HCT116 (cell line): ENCODE measurements around the gene SDCCAG8. TPM values are rescaled to one million over a fixed set of nuclear protein-coding genes. Genes with fewer than 3 reads are reported as not detected.

Experiments used
- ATAC-seq: fragments of 200-7000 bp; cut with Tn5 transposase; 2 replicates; pipeline ENCODE4 v1.9.1; 2020; ENCODE audit warnings: mild to moderate bottlenecking, moderate library complexity
- BruUV-seq: library from RNA; stranded (reverse); fragments of 400-500 nt; replicated peaks from 2 replicates; lab custom pipeline; 2021; lab: Mats Ljungman, UMichigan
- CTCF ChIA-PET: fragments of 300-600 bp; sonication (Branson Sonifier 250); formaldehyde crosslinking; loops from one replicate; lab custom pipeline; 2021; ENCODE audit warnings: antibody characterized with exemption; lab: Charles Lee
- POLR2A ChIA-PET: fragments of 300-600, 350-600 bp; sonication (Branson Sonifier 250); formaldehyde crosslinking; loops from one replicate; lab custom pipeline; 2021; ENCODE audit warnings: antibody characterized with exemption; lab: Charles Lee
- RAD21 ChIA-PET, 2 experiments: fragments of 300-600 bp; sonication (Branson Sonifier 250); formaldehyde crosslinking; loops; one replicate each; lab custom pipeline; 2023; ENCODE audit warnings: low total read pairs in 2 of 2; ENCODE audit not compliant: uncharacterized antibody in 2 of 2, unreplicated experiment in 2 of 2, low non-redundant PET in 1 of 2; lab: Charles Lee
- DNase-seq: peaks from one replicate; pipeline ENCODE4 v3.0.0-alpha.2; 2010; ENCODE audit warnings: low read depth, low spot score
- H2AFZ ChIP-seq: fragments of 200-600 bp; shearing (Covaris generic), sonication (generic); 2 replicates; pipeline ENCODE4 v1.6.1; 2017; ENCODE audit warnings: low read depth, mixed run types, mixed read lengths, antibody characterized with exemption, low read length; ENCODE audit not compliant: poor library complexity, severe bottlenecking
- H3K27ac ChIP-seq: 2 replicates; pipeline ENCODE4 v1.5.1; 2012; ENCODE audit warnings: low read depth, low read length
- H3K27me3 ChIP-seq: fragments of 200-600 bp; sonication (generic); 2 replicates; pipeline ENCODE4 v1.6.1; 2016; ENCODE audit warnings: mixed run types, low read length, mixed read lengths; ENCODE audit not compliant: insufficient read depth
- H3K36me3 ChIP-seq, 2 experiments: fragments of 200-500 bp in 1 of 2; fragments of 200-600 bp in 1 of 2; sonication (Bioruptor generic) in 1 of 2; sonication (generic) in 1 of 2; 2 replicates each; pipeline versions ENCODE4 v1.5.1 to v1.6.1; 2014 to 2016; ENCODE audit warnings: low read length in 2 of 2, inconsistent platforms in 1 of 2, mixed read lengths in 1 of 2, mixed run types in 1 of 2; ENCODE audit not compliant: insufficient read depth in 2 of 2, control insufficient read depth in 1 of 2
- H3K4me1 ChIP-seq, 2 experiments: fragments of 200-600 bp in 1 of 2; sonication (generic) in 1 of 2; 2 replicates each; pipeline versions ENCODE4 v1.5.1 to v1.6.1; 2012 to 2017; ENCODE audit warnings: low read length in 2 of 2, inconsistent platforms in 1 of 2, mild to moderate bottlenecking in 1 of 2, mixed read lengths in 1 of 2, mixed run types in 1 of 2, moderate library complexity in 1 of 2; ENCODE audit not compliant: insufficient read depth in 2 of 2, control insufficient read depth in 1 of 2
- H3K4me2 ChIP-seq: fragments of 200-600 bp; sonication (generic); 2 replicates; pipeline ENCODE4 v1.6.1; 2017; ENCODE audit warnings: mixed run types, low read length, mixed read lengths
- H3K4me3 ChIP-seq, 2 experiments: fragments of 200-600 bp in 1 of 2; sonication (generic) in 1 of 2; replicated peaks in 1 of 2; 2 replicates each; pipeline ENCODE4 v1.5.1; 2011 to 2016; ENCODE audit warnings: low read length in 2 of 2, control low read depth in 1 of 2, low read depth in 1 of 2, mild to moderate bottlenecking in 1 of 2, mixed read lengths in 1 of 2, mixed run types in 1 of 2
- H3K79me2 ChIP-seq: fragments of 200-600 bp; sonication (generic); 2 replicates; pipeline ENCODE4 v1.6.1; 2017; ENCODE audit warnings: mild to moderate bottlenecking, mixed run types, low read length, moderate library complexity, mixed read lengths; ENCODE audit not compliant: insufficient read depth
- H3K9ac ChIP-seq: fragments of 200-600 bp; sonication (generic); 2 replicates; pipeline ENCODE4 v1.6.1; 2016; ENCODE audit warnings: low read length, mixed read lengths
- H3K9me2 ChIP-seq: fragments of 200-600 bp; sonication (generic), shearing (Covaris generic); 2 replicates; pipeline ENCODE4 v1.6.1; 2017; ENCODE audit warnings: mixed run types, mild to moderate bottlenecking, moderate library complexity; ENCODE audit not compliant: insufficient read depth
- H3K9me3 ChIP-seq, 2 experiments: fragments of 200-500 bp in 1 of 2; fragments of 200-600 bp in 1 of 2; sonication (Bioruptor generic) in 1 of 2; sonication (generic) in 1 of 2; 2 replicates each; pipeline ENCODE4 v1.6.1; 2014 to 2017; ENCODE audit warnings: low read length in 2 of 2, mixed read lengths in 2 of 2, inconsistent platforms in 1 of 2, low read depth in 1 of 2, mild to moderate bottlenecking in 1 of 2, mixed run types in 1 of 2, moderate library complexity in 1 of 2; ENCODE audit not compliant: control insufficient read depth in 1 of 2, insufficient read depth in 1 of 2
- H4K20me1 ChIP-seq: fragments of 200-600 bp; sonication (generic), shearing (Covaris generic); 2 replicates; pipeline ENCODE4 v1.6.1; 2017; ENCODE audit warnings: mixed run types, mild to moderate bottlenecking, moderate library complexity; ENCODE audit not compliant: insufficient read depth
- ATF3 ChIP-seq: IDR thresholded peaks from 2 replicates; pipeline ENCODE4 v1.6.1; 2012
- CBX3 ChIP-seq: IDR thresholded peaks from 2 replicates; pipeline ENCODE4 v1.6.1; 2012; ENCODE audit warnings: low read depth
- CEBPB ChIP-seq: IDR thresholded peaks from 2 replicates; pipeline ENCODE4 v1.6.1; 2012; ENCODE audit warnings: low read depth
- CTCF ChIP-seq, 3 experiments: fragments of 200-600 bp in 1 of 3; sonication (generic) in 1 of 3; IDR thresholded peaks in 2 of 3; conservative IDR thresholded peaks in 1 of 3; 2 replicates each; pipeline ENCODE4 v1.5.1; 2012 to 2017; ENCODE audit warnings: low read depth in 2 of 3, low read length in 2 of 3, antibody characterized with exemption in 1 of 3, borderline replicate concordance in 1 of 3, control low read depth in 1 of 3, mild to moderate bottlenecking in 1 of 3, mixed read lengths in 1 of 3, mixed run types in 1 of 3, moderate library complexity in 1 of 3; ENCODE audit not compliant: insufficient read depth in 1 of 3
- EGR1 ChIP-seq: IDR thresholded peaks from 2 replicates; pipeline ENCODE4 v1.6.1; 2012; ENCODE audit warnings: low read depth
- ELF1 ChIP-seq: IDR thresholded peaks from 2 replicates; pipeline ENCODE4 v1.6.1; 2012; ENCODE audit warnings: low read depth, borderline replicate concordance
- EZH2 ChIP-seq: fragments of 200-600 bp; sonication (generic); IDR thresholded peaks from 2 replicates; pipeline ENCODE4 v1.6.1; 2017; ENCODE audit warnings: antibody characterized with exemption, mixed run types
- EZH2phosphoT487 ChIP-seq: fragments of 200-600 bp; IDR thresholded peaks from 2 replicates; pipeline ENCODE4 v1.6.1; 2018; ENCODE audit warnings: antibody characterized with exemption, borderline replicate concordance
- FOSL1 ChIP-seq: IDR thresholded peaks from 2 replicates; pipeline ENCODE4 v1.6.1; 2012; ENCODE audit warnings: low read depth
- JUND ChIP-seq: IDR thresholded peaks from 2 replicates; pipeline ENCODE4 v1.6.1; 2012
- MAX ChIP-seq: IDR thresholded peaks from 2 replicates; pipeline ENCODE4 v1.6.1; 2012
- POLR2A ChIP-seq: IDR thresholded peaks from 2 replicates; pipeline ENCODE4 v1.7.0; 2011; ENCODE audit warnings: borderline replicate concordance; ENCODE audit not compliant: insufficient read depth, insufficient read length; ENCODE audit errors: extremely low read depth
- POLR2AphosphoS5 ChIP-seq: IDR thresholded peaks from 2 replicates; pipeline ENCODE4 v1.6.1; 2011; ENCODE audit warnings: mild to moderate bottlenecking, low read depth, low read length, moderate library complexity
- REST ChIP-seq: IDR thresholded peaks from 2 replicates; pipeline ENCODE4 v1.6.1; 2012; ENCODE audit warnings: low read depth
- SIN3A ChIP-seq: IDR thresholded peaks from 2 replicates; pipeline ENCODE4 v1.6.1; 2012; ENCODE audit warnings: low read depth
- SP1 ChIP-seq: IDR thresholded peaks from 2 replicates; pipeline ENCODE4 v1.6.1; 2012; ENCODE audit warnings: low read depth
- SRF ChIP-seq: IDR thresholded peaks from 2 replicates; pipeline ENCODE4 v1.6.1; 2012; ENCODE audit warnings: low read depth
- YY1 ChIP-seq: IDR thresholded peaks from 2 replicates; pipeline ENCODE4 v1.6.1; 2011; ENCODE audit warnings: low read length, low read depth, moderate library complexity, mild to moderate bottlenecking; ENCODE audit not compliant: insufficient replicate concordance; ENCODE audit errors: extremely low read depth
- ZNF274 ChIP-seq: fragments of 200-500 bp; sonication (Bioruptor generic); IDR thresholded peaks from 2 replicates; pipeline ENCODE4 v1.6.1; 2014; ENCODE audit warnings: mild to moderate bottlenecking, low read depth, low read length, inconsistent platforms
- intact Hi-C: fragments of 100-400 bp; cut with micrococcal nuclease; formaldehyde crosslinking; loops from 2 replicates; pipeline ENCODE4 v1.10.0; 2022
- total RNA-seq: library from RNA; stranded (reverse); gene quantifications from one replicate; pipeline ENCODE4 v1.2.1, GENCODE V29; 2021; ENCODE audit not compliant: unreplicated experiment

Gene SDCCAG8
- total RNA-seq, 1 experiment from 2014 or later: 38.2 TPM

GRCh38 chr1:243496187-243496646 lies 240.4 kb downstream of the SDCCAG8 start:
- no peak overlapping the region for H3K4me2 ChIP-seq
- H3K4me3 ChIP-seq: no peak overlapping the region
- no peaks in the 10 kb centered on the region; a peak in 1 of 4 replicates for H3K36me3 ChIP-seq
- no peaks in the 10 kb centered on the region for H3K9me3 ChIP-seq
- DNase-seq (no peak), ATAC-seq (no peak)
- intact Hi-C loops: no loop called here
- H2AFZ ChIP-seq: no peak overlapping the region
- BruUV-seq: no TSS peak
- TF ChIP-seq REST (no peak), SRF (no peak), POLR2AphosphoS5 (no peak), POLR2A (no peak), ATF3 (no peak), CBX3 (no peak), SP1 (no peak), FOSL1 (no peak), CEBPB (no peak), YY1 (no peak), CTCF (IDR thresholded peaks at IDR 0.05 in 2 of 3, conservative IDR thresholded peaks at IDR 0.05 in 1 of 3; ENCODE audit: borderline replicate concordance in 1 of 3, insufficient read depth in 1 of 3, low read depth in 2 of 3, low read length in 2 of 3) (no peak), EGR1 (no peak), ZNF274 (no peak), EZH2 (no peak), ELF1 (no peak), MAX (no peak), SIN3A (no peak), JUND (no peak), EZH2phosphoT487 (no peak)
- H3K79me2 ChIP-seq: peaks cover 9% of the 10 kb centered on the region; the same call in 1 of the 2 replicates
- no peak overlapping the region for H3K9ac ChIP-seq
- no peak overlapping the region for H3K27ac ChIP-seq
- no peaks in the 10 kb centered on the region for H3K4me1 ChIP-seq
- H3K9me2 ChIP-seq: no peaks in the 10 kb centered on the region
- no peaks in the 10 kb centered on the region for H4K20me1 ChIP-seq
- ChIA-PET CTCF (no interaction called here), RAD21 (no interaction called here), POLR2A (no interaction called here)
- no peaks in the 10 kb centered on the region for H3K27me3 ChIP-seq
